Uterus (tissue), 4 donors: Measurements from ENCODE around the gene SERPINE1. TPM values are rescaled to one million over a fixed set of nuclear protein-coding genes. Genes with fewer than 3 reads are reported as not detected.

Experiments
- DNase-seq, 2 donors: peaks; one replicate each; pipeline ENCODE4 v3.0.0-alpha.2; 2019 to 2020
- H3K27ac ChIP-seq, 2 donors: fragments of 200-600 bp; sonication (generic); 1 replicate in 1 of 2; 2 replicates in 1 of 2; pipeline ENCODE4 v1.5.1; 2016 to 2018
- H3K27me3 ChIP-seq, 2 donors: fragments of 200-600 bp; sonication (generic); one replicate each; pipeline ENCODE4 v1.5.1; 2018 to 2019; ENCODE audit warnings: control low read depth in 1 of 2
- H3K36me3 ChIP-seq, 2 donors: fragments of 200-600 bp; sonication (generic); one replicate each; pipeline ENCODE4 v1.5.1; 2019; ENCODE audit warnings: control low read depth in 1 of 2
- H3K4me1 ChIP-seq, 2 donors: fragments of 200-600 bp; sonication (generic); one replicate each; pipeline ENCODE4 v1.5.1; 2018 to 2019; ENCODE audit warnings: control low read depth in 1 of 2
- H3K4me3 ChIP-seq, 2 donors: fragments of 200-600 bp; sonication (generic); 1 replicate in 1 of 2; 2 replicates in 1 of 2; pipeline ENCODE4 v1.5.1; 2018 to 2019; ENCODE audit warnings: mild to moderate bottlenecking in 1 of 2
- H3K9me3 ChIP-seq, 2 donors: fragments of 200-600 bp; sonication (generic); one replicate each; pipeline ENCODE4 v1.5.1; 2019; ENCODE audit warnings: control low read depth in 1 of 2
- POLR2A ChIP-seq, 2 donors: fragments of 450-650 bp; IDR thresholded peaks; one replicate each; pipeline ENCODE4 v1.6.1; 2016; ENCODE audit warnings: antibody characterized with exemption in 2 of 2, mild to moderate bottlenecking in 1 of 2, moderate library complexity in 1 of 2
- intact Hi-C: fragments of 100-400 bp; cut with DNase I; formaldehyde crosslinking; loops from one replicate; pipeline ENCODE4 v1.15.1; 2023; ENCODE audit warnings: low total_unique reads
- total RNA-seq, 4 donors: library from RNA; depleted of rRNA in 3 of 4; stranded (reverse); fragments of >200 nt in 3 of 4; gene quantifications; one replicate each; pipeline versions ENCODE4 v1.1.0 to v1.2.4, GENCODE V29; 2014 to 2023
- TF ChIP-seq, protein P1 (sequence below), 4 experiments: fragments of 200-600 bp in 2 of 4; fragments of 450-650 bp in 2 of 4; sonication (generic) in 2 of 4; IDR thresholded peaks; one replicate each; pipeline ENCODE4 v1.5.1; 2016 to 2019; ENCODE audit warnings: antibody characterized with exemption in 4 of 4, mild to moderate bottlenecking in 2 of 4, moderate library complexity in 1 of 4
- donor health status: DM: yes; HTN: yes; CAD: no.

SERPINE1 gene
- total RNA-seq, 4 donors from 2014 or later: 0.51 to 10.6 (median 5.5) TPM

DNA sequence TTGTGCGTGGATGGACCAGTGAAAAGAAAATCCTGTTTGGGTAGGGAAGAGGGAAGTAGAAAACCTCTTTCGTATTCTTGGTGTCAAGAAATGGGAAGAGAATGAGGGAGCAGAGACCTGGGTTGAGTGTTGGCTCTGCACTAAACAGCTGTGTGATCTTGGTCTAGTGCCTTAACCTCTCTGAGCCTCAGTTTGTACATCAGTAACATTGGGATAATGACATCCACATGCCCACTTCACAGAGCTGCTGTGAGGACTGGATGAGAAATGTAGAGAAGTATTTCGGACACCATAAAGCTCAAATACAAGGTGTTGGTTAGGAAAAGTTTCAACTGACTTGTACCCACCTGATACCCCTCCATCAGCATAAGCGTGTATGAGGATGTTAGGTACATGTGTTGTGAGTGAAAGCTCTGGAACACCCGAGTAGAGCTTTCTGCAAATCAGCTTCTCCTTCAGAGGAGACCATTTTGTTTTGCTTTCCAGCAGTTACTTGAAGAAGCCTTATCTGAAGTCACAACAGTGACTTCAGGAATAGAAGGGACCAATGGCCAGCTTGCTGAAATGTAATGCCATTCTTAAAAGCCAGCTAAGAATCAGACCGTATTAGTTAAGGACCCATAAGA is 30.5 kb upstream of the SERPINE1 start:
- Histone ChIP-seq H3K36me3 (no peaks in the 10 kb centered on the region), H3K27ac (no peak overlapping the region), H3K9me3 (no peaks in the 10 kb centered on the region), H3K4me1 (peaks cover 0 to 6% of the 10 kb centered on the region in 2 donors), H3K4me3 (no peak overlapping the region), H3K27me3 (no peaks in the 10 kb centered on the region)
- intact Hi-C loops: loop anchor here (5.0 kb wide), 1 partner anchor 41 kb away; no protein-coding TSS in a partner anchor
- no peak for TF ChIP-seq POLR2A (IDR thresholded peaks at IDR 0.05)
- TF ChIP-seq, protein P1, sequence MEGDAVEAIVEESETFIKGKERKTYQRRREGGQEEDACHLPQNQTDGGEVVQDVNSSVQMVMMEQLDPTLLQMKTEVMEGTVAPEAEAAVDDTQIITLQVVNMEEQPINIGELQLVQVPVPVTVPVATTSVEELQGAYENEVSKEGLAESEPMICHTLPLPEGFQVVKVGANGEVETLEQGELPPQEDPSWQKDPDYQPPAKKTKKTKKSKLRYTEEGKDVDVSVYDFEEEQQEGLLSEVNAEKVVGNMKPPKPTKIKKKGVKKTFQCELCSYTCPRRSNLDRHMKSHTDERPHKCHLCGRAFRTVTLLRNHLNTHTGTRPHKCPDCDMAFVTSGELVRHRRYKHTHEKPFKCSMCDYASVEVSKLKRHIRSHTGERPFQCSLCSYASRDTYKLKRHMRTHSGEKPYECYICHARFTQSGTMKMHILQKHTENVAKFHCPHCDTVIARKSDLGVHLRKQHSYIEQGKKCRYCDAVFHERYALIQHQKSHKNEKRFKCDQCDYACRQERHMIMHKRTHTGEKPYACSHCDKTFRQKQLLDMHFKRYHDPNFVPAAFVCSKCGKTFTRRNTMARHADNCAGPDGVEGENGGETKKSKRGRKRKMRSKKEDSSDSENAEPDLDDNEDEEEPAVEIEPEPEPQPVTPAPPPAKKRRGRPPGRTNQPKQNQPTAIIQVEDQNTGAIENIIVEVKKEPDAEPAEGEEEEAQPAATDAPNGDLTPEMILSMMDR (IDR thresholded peaks at IDR 0.05): no peak
- DNase-seq: no peak

DNA sequence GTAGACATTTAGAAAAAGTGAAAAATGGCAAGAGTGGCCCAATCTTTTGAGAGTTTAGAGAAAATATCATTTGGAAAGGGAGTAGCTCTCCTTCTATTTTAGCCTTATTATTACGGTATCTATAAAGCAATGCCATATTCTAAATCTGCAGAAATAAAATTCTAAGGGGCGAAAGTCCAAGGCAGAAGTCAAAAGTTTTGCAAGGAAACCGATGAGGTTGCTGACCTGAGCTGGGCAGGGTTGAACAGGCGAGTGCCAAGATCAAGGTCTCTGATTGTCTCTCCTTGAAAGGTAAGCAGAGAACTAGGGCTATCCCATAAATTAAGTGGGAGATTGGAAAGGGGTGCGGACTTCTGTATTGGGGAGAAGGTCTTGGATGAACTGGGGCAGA is 30.0 kb upstream of the SERPINE1 start:
- peaks cover 0 to 6% of the 10 kb centered on the region in 2 donors for H3K4me1 ChIP-seq

DNA sequence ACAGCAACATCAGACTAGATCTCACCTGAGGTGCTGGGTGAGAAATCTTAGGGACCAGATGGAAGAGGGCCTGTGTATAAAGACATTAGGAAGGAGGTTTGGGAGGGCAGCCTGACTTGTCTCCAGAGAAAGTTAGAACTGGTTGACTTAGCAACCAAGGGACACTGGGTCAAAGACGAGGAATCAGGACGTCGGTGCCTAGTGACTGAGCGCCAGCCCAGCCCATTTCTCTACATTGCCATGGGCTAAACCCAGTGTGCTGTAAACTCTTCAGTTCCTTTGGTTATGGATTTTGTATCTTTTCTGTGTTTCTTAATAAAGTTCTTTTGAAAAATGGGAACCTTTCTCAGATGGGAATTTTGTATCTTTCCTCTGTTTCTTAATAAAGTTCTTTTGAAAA is 29.3 kb upstream of the SERPINE1 start:
- no peak overlapping the region for H3K27ac ChIP-seq
- H3K27me3 ChIP-seq: no peaks in the 10 kb centered on the region
- no peak for TF ChIP-seq POLR2A (IDR thresholded peaks at IDR 0.05)
- TF ChIP-seq, protein P1 (IDR thresholded peaks at IDR 0.05): no peak
- no peaks in the 10 kb centered on the region for H3K9me3 ChIP-seq
- no peaks in the 10 kb centered on the region for H3K36me3 ChIP-seq
- H3K4me3 ChIP-seq: no peak overlapping the region
- peaks cover 0 to 6% of the 10 kb centered on the region in 2 donors for H3K4me1 ChIP-seq
- DNase-seq: no peak
- intact Hi-C loops: loop anchor here (5.0 kb wide), 1 partner anchor 40 kb away; no protein-coding TSS in a partner anchor

More for the DNA sequence above, 30.0 kb upstream of the SERPINE1 start:
- H3K36me3 ChIP-seq: no peaks in the 10 kb centered on the region
- H3K4me3 ChIP-seq: no peak overlapping the region
- DNase-seq: no peak
- intact Hi-C loops: loop anchor here (5.0 kb wide), 1 partner anchor 40 kb away; no protein-coding TSS in a partner anchor
- no peaks in the 10 kb centered on the region for H3K9me3 ChIP-seq
- TF ChIP-seq POLR2A (IDR thresholded peaks at IDR 0.05): no peak
- TF ChIP-seq, protein P1 (IDR thresholded peaks at IDR 0.05): no peak
- no peaks in the 10 kb centered on the region for H3K27me3 ChIP-seq
- no peak overlapping the region for H3K27ac ChIP-seq

DNA sequence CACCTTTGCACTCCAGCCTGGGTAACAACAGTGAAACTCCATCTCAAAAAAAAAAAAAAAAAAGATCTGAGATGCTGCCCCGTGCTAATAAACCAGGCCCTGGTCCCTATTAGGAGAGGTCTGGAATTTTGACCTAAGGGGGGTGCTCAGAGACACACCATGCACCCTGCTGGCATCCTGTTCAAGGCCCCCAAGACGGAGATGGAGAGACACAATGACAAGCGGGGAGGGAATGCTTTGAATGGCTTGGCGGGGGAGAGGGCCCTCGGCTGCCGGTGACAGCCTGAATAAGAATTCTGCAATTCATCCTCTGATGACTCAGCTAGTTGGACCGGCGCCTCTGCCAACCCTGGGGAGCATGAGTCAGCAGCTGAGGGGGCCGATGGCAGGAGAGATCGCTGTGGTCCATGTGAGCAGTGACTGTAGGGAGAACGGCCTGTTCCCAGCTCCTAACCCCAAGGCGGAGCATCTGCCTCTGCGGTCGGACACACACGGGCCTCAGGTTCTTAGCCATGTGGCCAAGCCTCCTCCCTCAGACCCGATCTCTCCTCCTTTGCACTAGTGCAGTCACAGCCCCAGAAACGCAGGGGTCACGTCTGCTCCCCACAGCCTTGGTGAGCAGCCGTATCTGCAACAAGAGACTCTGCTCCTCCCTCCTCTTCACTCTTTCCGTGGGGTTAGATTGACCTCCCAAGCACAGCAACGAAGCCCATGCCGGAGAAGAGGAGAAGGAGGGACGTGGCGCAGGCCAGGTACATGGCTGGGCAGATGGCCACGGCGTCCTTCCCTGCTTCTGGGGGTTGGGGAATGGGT is 26.7 kb upstream of the SERPINE1 start:
- H3K27ac ChIP-seq: peak overlapping the region; percentile 76 to 78
- H3K36me3 ChIP-seq: no peaks in the 10 kb centered on the region
- H3K9me3 ChIP-seq: no peaks in the 10 kb centered on the region
- H3K27me3 ChIP-seq: no peaks in the 10 kb centered on the region
- H3K4me1 ChIP-seq: peaks cover 0 to 6% of the 10 kb centered on the region in 2 donors
- peak in 1 of 2 donors; percentile 27 for TF ChIP-seq POLR2A (IDR thresholded peaks at IDR 0.05)
- TF ChIP-seq, protein P1 (IDR thresholded peaks at IDR 0.05): no peak
- intact Hi-C loops: loop anchor here (5.0 kb wide), 1 partner anchor 37 kb away; no protein-coding TSS in a partner anchor
- peak; percentile 98 for DNase-seq
- no peak overlapping the region for H3K4me3 ChIP-seq
